BE2C (cell line): ENCODE results near the gene PHF19. TPM values are rescaled to one million over a fixed set of nuclear protein-coding genes. Genes with fewer than 3 reads are reported as not detected.

Source experiments
- DNase-seq: peaks from one replicate; pipeline ENCODE4 v3.0.0-alpha.2; 2020
- H3K27me3 ChIP-seq: fragments of 250-450 bp; sonication (Bioruptor Pico); 2 replicates; pipeline ENCODE4 v1.5.1; 2020; ENCODE audit warnings: mild to moderate bottlenecking
- H3K36me3 ChIP-seq: fragments of 250-450 bp; sonication (Bioruptor Pico); 2 replicates; pipeline ENCODE4 v1.5.1; 2020; ENCODE audit warnings: mild to moderate bottlenecking
- H3K4me1 ChIP-seq: fragments of 250-450 bp; sonication (Bioruptor Pico); 2 replicates; pipeline ENCODE4 v1.5.1; 2020
- H3K4me3 ChIP-seq: 2 replicates; pipeline ENCODE4 v1.5.1; 2011; ENCODE audit warnings: low read depth, low read length
- H3K9me3 ChIP-seq: fragments of 250-450 bp; sonication (Bioruptor Pico); 2 replicates; pipeline ENCODE4 v1.5.1; 2020
- CTCF ChIP-seq: IDR thresholded peaks from 2 replicates; pipeline ENCODE4 v1.5.1; 2012; ENCODE audit warnings: mild to moderate bottlenecking, low read depth, low read length
- polyA plus RNA-seq: library from polyadenylated mRNA; unstranded; fragments of >200 nt; gene quantifications from one replicate; pipeline ENCODE4 v1.2.1, GENCODE V29; 2012; ENCODE audit warnings: low read depth, missing spikeins; ENCODE audit not compliant: insufficient read length, insufficient read depth

The PHF19 gene
- 49.6 TPM for polyA plus RNA-seq

- Histone ChIP-seq H3K4me3 (peak within 1 kb of the TSS; percentile 60), H3K36me3 (peaks cover 23% of the 10 kb centered on the region), H3K9me3 (no peaks in the 10 kb centered on the region), H3K27me3 (no peaks in the 10 kb centered on the region), H3K4me1 (peaks cover 8% of the 10 kb centered on the region; the same call in 1 of the 2 replicates)
- peak; percentile 71 for DNase-seq
- TF ChIP-seq CTCF = no peak
These were observed at the start of gene PHF19 for GRCh38 chr9:120876842-120877240. Gene PHF19, minus strand, starts transcription at chr9:120877188. Its CDS starts 2,447 bp downstream, at chr9:120874741.

GRCh38 chr9:120926397-120926928 is 49.5 kb upstream of the PHF19 start, which contains the start of gene TRAF1:
Gene TRAF1, minus strand, starts transcription at chr9:120926796. Its CDS starts 721 bp downstream, at chr9:120926075.
- no peak for DNase-seq
- TF ChIP-seq CTCF = no peak
- no peaks in the 10 kb centered on the region for H3K9me3 ChIP-seq
- no peak within 1 kb of the TSS for H3K4me3 ChIP-seq
- no peaks in the 10 kb centered on the region for H3K36me3 ChIP-seq
- peaks cover 6% of the 10 kb centered on the region for H3K4me1 ChIP-seq
- H3K27me3 ChIP-seq = no peaks in the 10 kb centered on the region

GRCh38 chr9:120925535-120926396 is 48.8 kb upstream of the PHF19 start:
- no peak for DNase-seq
- peaks cover 10% of the 10 kb centered on the region for H3K4me1 ChIP-seq
- H3K36me3 ChIP-seq = no peaks in the 10 kb centered on the region
- no peaks in the 10 kb centered on the region for H3K9me3 ChIP-seq
- no peaks in the 10 kb centered on the region for H3K27me3 ChIP-seq
- TF ChIP-seq CTCF = no peak
- no peak overlapping the region for H3K4me3 ChIP-seq

GRCh38 chr9:120924698-120925534 is 47.9 kb upstream of the PHF19 start:
- no peaks in the 10 kb centered on the region for H3K27me3 ChIP-seq
- no peak overlapping the region for H3K4me3 ChIP-seq
- TF ChIP-seq CTCF = no peak
- DNase-seq = no peak
- peaks cover 18% of the 10 kb centered on the region for H3K4me1 ChIP-seq
- H3K9me3 ChIP-seq = no peaks in the 10 kb centered on the region
- no peaks in the 10 kb centered on the region for H3K36me3 ChIP-seq

- Histone ChIP-seq H3K4me3 (no peak overlapping the region), H3K36me3 (no peaks in the 10 kb centered on the region), H3K4me1 (peaks cover 20% of the 10 kb centered on the region), H3K27me3 (no peaks in the 10 kb centered on the region), H3K9me3 (no peaks in the 10 kb centered on the region)
- no peak for TF ChIP-seq CTCF
- DNase-seq = no peak
These were observed 46.8 kb upstream of the PHF19 start for GRCh38 chr9:120923620-120924328.
